NCI-H774 (cell line): ENCODE data around the gene RBM7.

ENCODE experiments used
- DNase-seq: peaks from one replicate; lab custom pipeline; 2025; lab: John Stamatoyannopoulos, UW

The RBM7 gene

GRCh38 chr11:114448749-114449482 lies 48.5 kb downstream of the RBM7 start:
- DNase-seq = no peak

GRCh38 chr11:114449845-114450244 lies 49.4 kb downstream of the RBM7 start:
- no peak for DNase-seq

- no peak for DNase-seq
Observed at GRCh38 chr11:114452399-114452798, 51.9 kb downstream of the RBM7 start.
